Stomach (tissue), 4 donors: ENCODE results near the gene PTPRD.

ENCODE experiments used
- EP300 ChIP-seq: sonication (generic); formaldehyde crosslinking; IDR thresholded peaks from one replicate; pipeline ENCODE4 v1.6.1; 2017; ENCODE audit warnings: antibody characterized with exemption
- POLR2A ChIP-seq, 4 donors: fragments of 450-650 bp; IDR thresholded peaks; one replicate each; pipeline ENCODE4 v1.6.1; 2016; ENCODE audit warnings: antibody characterized with exemption in 4 of 4, control low read depth in 2 of 4, mild to moderate bottlenecking in 1 of 4, moderate library complexity in 1 of 4
- POLR2AphosphoS5 ChIP-seq, 3 donors: sonication (generic); formaldehyde crosslinking; IDR thresholded peaks; one replicate each; pipeline ENCODE4 v1.6.1; 2016; ENCODE audit warnings: antibody characterized with exemption in 3 of 3
- TF ChIP-seq, protein P1 (sequence below), 7 experiments: fragments of 450-650 bp in 4 of 7; fragments of 200-600 bp in 3 of 7; sonication (generic) in 3 of 7; IDR thresholded peaks; one replicate each; pipeline ENCODE4 v1.5.1; 2016 to 2019; ENCODE audit warnings: antibody characterized with exemption in 7 of 7, control low read depth in 2 of 7, mild to moderate bottlenecking in 1 of 7

DNA sequence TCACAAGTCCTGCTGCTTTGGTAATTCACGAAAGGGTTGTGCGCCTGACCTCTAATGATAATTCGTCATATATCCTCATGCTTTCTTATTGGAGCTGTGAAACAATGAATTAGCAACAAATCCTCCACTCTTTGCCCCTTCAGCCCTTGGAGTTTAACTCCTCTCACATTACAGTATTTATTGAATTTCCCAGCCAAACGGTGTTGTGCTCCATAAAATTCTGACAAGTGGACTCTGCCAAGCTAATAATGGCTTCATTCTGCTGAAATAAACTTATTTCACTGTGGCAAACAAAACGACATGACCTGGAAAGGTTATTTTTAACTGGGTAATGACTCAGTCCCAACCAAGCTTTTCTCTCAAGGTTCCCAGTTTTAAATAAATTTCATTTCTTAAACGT lies 1828.9 kb downstream of the PTPRD start:
- TF ChIP-seq POLR2A (IDR thresholded peaks at IDR 0.05) (no peak), POLR2AphosphoS5 (IDR thresholded peaks at IDR 0.05) (no peak), EP300 (no peak)
- TF ChIP-seq, protein P1, sequence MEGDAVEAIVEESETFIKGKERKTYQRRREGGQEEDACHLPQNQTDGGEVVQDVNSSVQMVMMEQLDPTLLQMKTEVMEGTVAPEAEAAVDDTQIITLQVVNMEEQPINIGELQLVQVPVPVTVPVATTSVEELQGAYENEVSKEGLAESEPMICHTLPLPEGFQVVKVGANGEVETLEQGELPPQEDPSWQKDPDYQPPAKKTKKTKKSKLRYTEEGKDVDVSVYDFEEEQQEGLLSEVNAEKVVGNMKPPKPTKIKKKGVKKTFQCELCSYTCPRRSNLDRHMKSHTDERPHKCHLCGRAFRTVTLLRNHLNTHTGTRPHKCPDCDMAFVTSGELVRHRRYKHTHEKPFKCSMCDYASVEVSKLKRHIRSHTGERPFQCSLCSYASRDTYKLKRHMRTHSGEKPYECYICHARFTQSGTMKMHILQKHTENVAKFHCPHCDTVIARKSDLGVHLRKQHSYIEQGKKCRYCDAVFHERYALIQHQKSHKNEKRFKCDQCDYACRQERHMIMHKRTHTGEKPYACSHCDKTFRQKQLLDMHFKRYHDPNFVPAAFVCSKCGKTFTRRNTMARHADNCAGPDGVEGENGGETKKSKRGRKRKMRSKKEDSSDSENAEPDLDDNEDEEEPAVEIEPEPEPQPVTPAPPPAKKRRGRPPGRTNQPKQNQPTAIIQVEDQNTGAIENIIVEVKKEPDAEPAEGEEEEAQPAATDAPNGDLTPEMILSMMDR (IDR thresholded peaks at IDR 0.05): no peak
